Glutamatergic neuron (in vitro differentiated cells): Measurements from ENCODE around the gene CCDC88B. TPM values are rescaled to one million over a fixed set of nuclear protein-coding genes. Genes with fewer than 3 reads are reported as not detected.
"Not testable (repeated sequence)": the region's sequence is repeated elsewhere in the genome, so short reads cannot be mapped to it uniquely, and the experiment has no call there.

ENCODE experiments used
- DNase-seq: peaks from one replicate; pipeline ENCODE4 v3.0.0; 2022
- H3K27ac Mint-ChIP-seq: one replicate; pipeline ENCODE4 v1.8.0; 2020; ENCODE audit warnings: mild to moderate bottlenecking, mixed read lengths, inconsistent platforms; ENCODE audit not compliant: unreplicated experiment
- H3K27me3 Mint-ChIP-seq: one replicate; pipeline ENCODE4 v1.8.0; 2020; ENCODE audit warnings: mild to moderate bottlenecking, moderate library complexity, mixed read lengths, inconsistent platforms; ENCODE audit not compliant: unreplicated experiment
- H3K36me3 Mint-ChIP-seq: one replicate; pipeline ENCODE4 v1.8.0; 2020; ENCODE audit warnings: mild to moderate bottlenecking, mixed read lengths, inconsistent platforms; ENCODE audit not compliant: unreplicated experiment
- H3K4me1 Mint-ChIP-seq: one replicate; pipeline ENCODE4 v1.8.0; 2020; ENCODE audit warnings: mild to moderate bottlenecking, low read depth, mixed read lengths, inconsistent platforms; ENCODE audit not compliant: unreplicated experiment
- H3K4me3 Mint-ChIP-seq: one replicate; pipeline ENCODE4 v1.8.0; 2020; ENCODE audit warnings: mild to moderate bottlenecking, mixed read lengths, inconsistent platforms; ENCODE audit not compliant: unreplicated experiment
- H3K9me3 Mint-ChIP-seq: one replicate; pipeline ENCODE4 v1.8.0; 2020; ENCODE audit warnings: mild to moderate bottlenecking, moderate library complexity, mixed read lengths, inconsistent platforms; ENCODE audit not compliant: unreplicated experiment
- total RNA-seq: library from RNA; stranded (reverse); fragmentation: NEBNext Ultra II Directional; extraction: Animal tissue kit (Norgen Biotek cat#: 25700); gene quantifications from one replicate; pipeline ENCODE4 v1.2.1, GENCODE V29; 2021; ENCODE audit not compliant: unreplicated experiment
- TF ChIP-seq, protein P1 (sequence below): fragments of 200-600 bp; sonication (generic); IDR thresholded peaks from one replicate; pipeline ENCODE4 v1.5.0; 2021; ENCODE audit not compliant: partially characterized antibody, unreplicated experiment

Gene CCDC88B
- total RNA-seq, 1 donor from 2014 or later = 83.6 TPM

DNA sequence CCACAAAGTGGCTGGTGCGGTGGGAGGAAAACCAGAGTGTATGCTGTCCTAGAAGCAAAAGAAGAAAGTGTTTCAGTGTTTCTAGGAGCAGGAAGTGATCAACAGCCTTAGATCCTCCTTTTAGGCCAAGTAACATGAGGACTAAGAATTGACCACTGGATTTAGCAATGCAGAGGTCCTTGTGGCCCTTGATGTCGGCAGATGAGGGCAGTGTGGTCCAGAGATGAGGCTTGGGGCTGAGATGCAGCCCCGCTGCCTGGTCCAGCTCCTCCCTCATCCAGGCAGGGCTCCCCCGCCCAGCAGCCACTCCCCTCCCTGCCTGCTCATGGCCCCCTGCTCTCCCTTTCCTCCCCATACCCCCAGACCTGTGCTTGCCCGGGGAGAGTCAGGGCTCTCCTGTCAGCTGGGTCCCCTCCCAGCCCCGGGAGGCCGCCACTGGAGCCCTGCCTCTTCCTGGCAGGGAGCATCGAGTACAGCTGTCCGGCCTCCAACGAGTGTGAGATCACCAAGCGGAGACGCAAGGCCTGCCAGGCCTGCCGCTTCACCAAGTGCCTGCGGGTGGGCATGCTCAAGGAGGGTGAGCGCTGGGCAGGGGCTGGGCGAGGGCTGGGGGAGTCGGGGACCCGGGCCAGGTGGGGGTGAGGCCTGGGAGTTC, 26.4 kb upstream of the CCDC88B start:
- peaks cover 12% of the 10 kb centered on the region for H3K27me3 Mint-ChIP-seq
- TF ChIP-seq, protein P1, sequence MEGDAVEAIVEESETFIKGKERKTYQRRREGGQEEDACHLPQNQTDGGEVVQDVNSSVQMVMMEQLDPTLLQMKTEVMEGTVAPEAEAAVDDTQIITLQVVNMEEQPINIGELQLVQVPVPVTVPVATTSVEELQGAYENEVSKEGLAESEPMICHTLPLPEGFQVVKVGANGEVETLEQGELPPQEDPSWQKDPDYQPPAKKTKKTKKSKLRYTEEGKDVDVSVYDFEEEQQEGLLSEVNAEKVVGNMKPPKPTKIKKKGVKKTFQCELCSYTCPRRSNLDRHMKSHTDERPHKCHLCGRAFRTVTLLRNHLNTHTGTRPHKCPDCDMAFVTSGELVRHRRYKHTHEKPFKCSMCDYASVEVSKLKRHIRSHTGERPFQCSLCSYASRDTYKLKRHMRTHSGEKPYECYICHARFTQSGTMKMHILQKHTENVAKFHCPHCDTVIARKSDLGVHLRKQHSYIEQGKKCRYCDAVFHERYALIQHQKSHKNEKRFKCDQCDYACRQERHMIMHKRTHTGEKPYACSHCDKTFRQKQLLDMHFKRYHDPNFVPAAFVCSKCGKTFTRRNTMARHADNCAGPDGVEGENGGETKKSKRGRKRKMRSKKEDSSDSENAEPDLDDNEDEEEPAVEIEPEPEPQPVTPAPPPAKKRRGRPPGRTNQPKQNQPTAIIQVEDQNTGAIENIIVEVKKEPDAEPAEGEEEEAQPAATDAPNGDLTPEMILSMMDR = no peak

DNA sequence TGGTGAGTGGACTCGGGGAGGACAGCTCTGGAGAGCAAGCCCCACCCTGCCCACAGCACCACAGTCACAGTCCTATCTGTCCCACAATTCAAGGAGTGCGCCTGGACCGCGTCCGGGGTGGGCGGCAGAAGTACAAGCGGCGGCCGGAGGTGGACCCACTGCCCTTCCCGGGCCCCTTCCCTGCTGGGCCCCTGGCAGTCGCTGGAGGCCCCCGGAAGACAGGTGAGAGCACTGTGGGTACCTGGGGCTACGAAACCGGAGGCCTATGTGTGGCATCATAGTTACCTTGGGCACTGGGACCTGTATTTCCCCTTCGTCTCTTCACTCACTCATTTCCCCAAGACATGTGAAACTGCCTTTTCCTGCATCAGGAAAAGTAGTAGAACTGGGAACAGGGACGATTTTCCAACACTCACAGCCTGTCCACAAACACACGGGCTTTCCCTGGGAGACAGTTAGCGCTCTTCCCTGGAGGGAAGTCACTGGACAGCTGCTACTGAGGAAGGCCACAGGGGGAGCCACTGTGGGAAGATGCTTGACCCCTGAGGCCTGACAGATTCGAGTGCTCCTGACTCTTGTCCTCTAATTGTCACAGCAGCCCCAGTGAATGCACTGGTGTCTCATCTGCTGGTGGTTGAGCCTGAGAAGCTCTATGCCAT, 25.7 kb upstream of the CCDC88B start:
- no peak overlapping the region for H3K4me3 Mint-ChIP-seq
- TF ChIP-seq, protein P1 = peak; percentile 28
- no peak for DNase-seq
- no peaks in the 10 kb centered on the region for H3K36me3 Mint-ChIP-seq
- H3K9me3 Mint-ChIP-seq = peaks cover 9% of the 10 kb centered on the region
- H3K4me1 Mint-ChIP-seq = peaks cover 21% of the 10 kb centered on the region
- peaks cover 16% of the 10 kb centered on the region for H3K27me3 Mint-ChIP-seq
- peak overlapping the region; percentile 76 for H3K27ac Mint-ChIP-seq

More for the DNA sequence above, 26.4 kb upstream of the CCDC88B start:
- H3K27ac Mint-ChIP-seq = peak overlapping the region; percentile 54
- no peaks in the 10 kb centered on the region for H3K36me3 Mint-ChIP-seq
- H3K4me3 Mint-ChIP-seq = peak overlapping the region; percentile 44
- H3K4me1 Mint-ChIP-seq = peaks cover 18% of the 10 kb centered on the region
- DNase-seq = no peak
- H3K9me3 Mint-ChIP-seq = peaks cover 5% of the 10 kb centered on the region

DNA sequence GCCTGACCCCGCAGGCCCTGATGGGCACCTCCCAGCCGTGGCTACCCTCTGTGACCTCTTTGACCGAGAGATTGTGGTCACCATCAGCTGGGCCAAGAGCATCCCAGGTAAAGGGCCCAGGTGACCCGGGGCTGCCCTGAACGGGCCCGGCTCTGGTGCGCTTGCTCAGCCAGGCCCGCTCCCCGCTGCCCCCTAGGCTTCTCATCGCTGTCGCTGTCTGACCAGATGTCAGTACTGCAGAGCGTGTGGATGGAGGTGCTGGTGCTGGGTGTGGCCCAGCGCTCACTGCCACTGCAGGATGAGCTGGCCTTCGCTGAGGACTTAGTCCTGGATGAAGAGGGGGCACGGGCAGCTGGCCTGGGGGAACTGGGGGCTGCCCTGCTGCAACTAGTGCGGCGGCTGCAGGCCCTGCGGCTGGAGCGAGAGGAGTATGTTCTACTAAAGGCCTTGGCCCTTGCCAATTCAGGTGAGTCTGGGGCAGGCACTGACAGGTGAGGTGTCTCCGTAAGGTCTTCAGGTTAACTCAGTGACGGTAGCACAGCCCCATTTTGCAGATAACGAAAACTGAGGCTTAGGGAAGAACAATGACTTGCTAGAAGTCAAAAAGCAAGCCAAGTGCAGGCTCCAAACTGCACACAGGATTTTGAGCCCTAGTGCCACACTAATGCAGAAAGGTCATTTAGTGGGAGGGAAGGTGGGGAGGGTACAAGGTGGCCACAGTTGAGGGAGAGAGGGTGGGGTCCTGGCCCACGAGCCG, 25.0 kb upstream of the CCDC88B start:
- DNase-seq = no peak
- Mint-ChIP-seq H3K9me3 (peaks cover 10% of the 10 kb centered on the region), H3K4me1 (peaks cover 21% of the 10 kb centered on the region), H3K27me3 (peaks cover 17% of the 10 kb centered on the region), H3K36me3 (no peaks in the 10 kb centered on the region), H3K4me3 (no peak overlapping the region), H3K27ac (no peak overlapping the region)
- TF ChIP-seq, protein P1 = no peak

DNA sequence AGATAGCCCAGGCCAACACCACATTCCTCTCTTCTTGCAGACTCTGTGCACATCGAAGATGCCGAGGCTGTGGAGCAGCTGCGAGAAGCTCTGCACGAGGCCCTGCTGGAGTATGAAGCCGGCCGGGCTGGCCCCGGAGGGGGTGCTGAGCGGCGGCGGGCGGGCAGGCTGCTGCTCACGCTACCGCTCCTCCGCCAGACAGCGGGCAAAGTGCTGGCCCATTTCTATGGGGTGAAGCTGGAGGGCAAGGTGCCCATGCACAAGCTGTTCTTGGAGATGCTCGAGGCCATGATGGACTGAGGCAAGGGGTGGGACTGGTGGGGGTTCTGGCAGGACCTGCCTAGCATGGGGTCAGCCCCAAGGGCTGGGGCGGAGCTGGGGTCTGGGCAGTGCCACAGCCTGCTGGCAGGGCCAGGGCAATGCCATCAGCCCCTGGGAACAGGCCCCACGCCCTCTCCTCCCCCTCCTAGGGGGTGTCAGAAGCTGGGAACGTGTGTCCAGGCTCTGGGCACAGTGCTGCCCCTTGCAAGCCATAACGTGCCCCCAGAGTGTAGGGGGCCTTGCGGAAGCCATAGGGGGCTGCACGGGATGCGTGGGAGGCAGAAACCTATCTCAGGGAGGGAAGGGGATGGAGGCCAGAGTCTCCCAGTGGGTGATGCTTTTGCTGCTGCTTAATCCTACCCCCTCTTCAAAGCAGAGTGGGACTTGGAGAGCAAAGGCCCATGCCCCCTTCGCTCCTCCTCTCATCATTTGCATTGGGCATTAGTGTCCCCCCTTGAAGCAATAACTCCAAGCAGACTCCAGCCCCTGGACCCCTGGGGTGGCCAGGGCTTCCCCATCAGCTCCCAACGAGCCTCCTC, 24.1 kb upstream of the CCDC88B start:
- peaks cover 12% of the 10 kb centered on the region for H3K9me3 Mint-ChIP-seq
- peaks cover 22% of the 10 kb centered on the region for H3K4me1 Mint-ChIP-seq
- not testable (repeated sequence) for H3K36me3 Mint-ChIP-seq, H3K27ac Mint-ChIP-seq, DNase-seq
- H3K4me3 Mint-ChIP-seq = peak overlapping the region; percentile 95
- peaks cover 18% of the 10 kb centered on the region for H3K27me3 Mint-ChIP-seq
